ENCODE data around the gene TMEM170B. TPM values are rescaled to one million over a fixed set of nuclear protein-coding genes. Genes with fewer than 3 reads are reported as not detected.

Gene TMEM170B
- total and polyA plus RNA-seq, 12 donors = 1.1 to 7.5 (median 4.6) TPM

DNA sequence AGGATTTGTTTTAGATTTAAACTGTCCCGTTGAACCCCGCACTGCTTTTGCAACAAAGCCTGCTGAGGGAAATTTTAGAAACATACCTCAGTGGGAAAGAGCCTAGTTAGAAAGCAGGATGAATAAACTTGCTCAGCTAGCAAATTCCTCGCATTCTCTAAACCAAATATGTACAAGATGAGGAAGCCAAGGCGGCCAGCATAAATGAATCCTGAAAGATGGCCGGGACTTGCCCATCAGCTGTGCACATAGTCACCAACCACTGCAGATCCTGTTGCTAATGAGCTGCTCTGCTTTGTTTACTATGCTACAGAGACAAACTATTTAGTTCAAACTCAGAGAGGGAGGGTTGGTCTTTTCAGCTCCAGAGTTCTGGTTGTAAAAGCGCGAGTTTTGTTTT lies 49.0 kb downstream of the TMEM170B start:
- Histone ChIP-seq H3K9me3 (replicated peaks in 1 of 3) (no peaks in the 10 kb centered on the region), H3K27ac (no peak overlapping the region), H3K4me1 (replicated peaks in 1 of 2) (peaks cover 0 to 8% of the 10 kb centered on the region in 2 donors), H3K27me3 (no peaks in the 10 kb centered on the region), H3K36me3 (replicated peaks in 1 of 2) (no peaks in the 10 kb centered on the region), H3K4me3 (no peak overlapping the region)
- WGBS, 4 donors = 67 to 77% (median 73%) methylated on average over 7 of the region's 7 CpGs
- TF ChIP-seq POLR2A (IDR thresholded peaks at IDR 0.05) = no peak
- TF ChIP-seq, protein P1, sequence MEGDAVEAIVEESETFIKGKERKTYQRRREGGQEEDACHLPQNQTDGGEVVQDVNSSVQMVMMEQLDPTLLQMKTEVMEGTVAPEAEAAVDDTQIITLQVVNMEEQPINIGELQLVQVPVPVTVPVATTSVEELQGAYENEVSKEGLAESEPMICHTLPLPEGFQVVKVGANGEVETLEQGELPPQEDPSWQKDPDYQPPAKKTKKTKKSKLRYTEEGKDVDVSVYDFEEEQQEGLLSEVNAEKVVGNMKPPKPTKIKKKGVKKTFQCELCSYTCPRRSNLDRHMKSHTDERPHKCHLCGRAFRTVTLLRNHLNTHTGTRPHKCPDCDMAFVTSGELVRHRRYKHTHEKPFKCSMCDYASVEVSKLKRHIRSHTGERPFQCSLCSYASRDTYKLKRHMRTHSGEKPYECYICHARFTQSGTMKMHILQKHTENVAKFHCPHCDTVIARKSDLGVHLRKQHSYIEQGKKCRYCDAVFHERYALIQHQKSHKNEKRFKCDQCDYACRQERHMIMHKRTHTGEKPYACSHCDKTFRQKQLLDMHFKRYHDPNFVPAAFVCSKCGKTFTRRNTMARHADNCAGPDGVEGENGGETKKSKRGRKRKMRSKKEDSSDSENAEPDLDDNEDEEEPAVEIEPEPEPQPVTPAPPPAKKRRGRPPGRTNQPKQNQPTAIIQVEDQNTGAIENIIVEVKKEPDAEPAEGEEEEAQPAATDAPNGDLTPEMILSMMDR (IDR thresholded peaks at IDR 0.05) = no peak
- intact Hi-C loops (cut with DNase I) = no loop called here
- no peak for DNase-seq

DNA sequence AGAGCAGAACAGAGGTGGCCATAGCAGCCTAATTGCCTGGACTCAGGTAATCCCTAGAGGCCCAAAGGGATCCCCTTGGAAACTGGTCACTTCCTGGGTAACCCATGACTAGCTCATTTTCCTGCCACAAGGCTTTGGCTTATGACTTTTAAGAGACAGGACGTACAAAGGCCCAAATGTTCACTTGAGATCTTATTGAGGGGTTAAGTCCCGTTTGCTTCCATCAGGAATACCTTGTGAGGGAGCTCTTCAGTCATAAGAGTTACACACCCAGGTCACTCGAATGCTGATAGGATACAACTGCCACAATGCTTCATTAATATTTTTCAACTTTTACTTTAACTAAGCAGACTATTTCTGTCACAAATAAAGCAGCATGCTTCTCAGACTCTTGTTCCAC lies 51.7 kb downstream of the TMEM170B start:
- H3K4me1 ChIP-seq (replicated peaks in 1 of 2) = peaks cover 0 to 8% of the 10 kb centered on the region in 2 donors
- intact Hi-C loops (cut with DNase I) = no loop called here
- H3K36me3 ChIP-seq (replicated peaks in 1 of 2) = no peaks in the 10 kb centered on the region
- no peak overlapping the region for H3K27ac ChIP-seq
- no peaks in the 10 kb centered on the region for H3K27me3 ChIP-seq
- WGBS, 4 donors = 50 to 77% (median 73%) methylated on average over 3 of the region's 3 CpGs
- no peak overlapping the region for H3K4me3 ChIP-seq
- H3K9me3 ChIP-seq (replicated peaks in 1 of 3) = no peaks in the 10 kb centered on the region
- no peak for TF ChIP-seq POLR2A (IDR thresholded peaks at IDR 0.05)
- TF ChIP-seq, protein P1 (IDR thresholded peaks at IDR 0.05) = no peak
- no peak for DNase-seq

DNA sequence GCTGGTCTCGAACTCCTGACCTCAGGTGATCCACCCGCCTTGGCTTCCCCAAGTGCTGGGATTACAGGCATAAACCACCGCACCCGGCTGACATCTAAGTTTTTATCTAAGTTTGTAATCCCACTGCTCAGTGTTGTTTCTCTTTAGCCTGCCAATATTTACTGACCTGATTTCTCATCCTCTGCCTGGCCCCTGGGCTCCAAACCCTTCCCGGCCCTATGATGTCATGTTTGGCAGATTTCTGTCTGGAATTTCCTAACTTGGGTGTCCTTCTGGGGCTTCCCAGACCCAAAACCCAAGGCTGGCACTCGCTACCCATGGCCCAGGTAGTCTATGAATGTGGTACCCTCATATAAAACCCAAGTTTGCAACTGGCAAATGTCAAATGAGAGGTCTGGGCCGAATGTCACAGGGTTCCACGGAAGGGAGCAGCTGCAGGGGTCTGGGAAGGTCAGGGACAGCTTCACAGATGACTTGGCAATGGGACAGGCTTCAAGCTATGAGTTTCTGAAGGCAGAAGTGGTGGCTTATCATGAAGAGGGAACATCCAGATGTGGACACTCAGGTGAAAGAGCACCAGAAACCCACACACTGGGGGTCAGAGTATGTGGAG lies 54.9 kb downstream of the TMEM170B start:
- no peaks in the 10 kb centered on the region for H3K36me3 ChIP-seq (replicated peaks in 1 of 2)
- no peaks in the 10 kb centered on the region for H3K4me1 ChIP-seq (replicated peaks in 1 of 2)
- 33 to 46% (median 40%) methylated on average over 8 of the region's 8 CpGs for WGBS, 4 donors
- TF ChIP-seq POLR2A (IDR thresholded peaks at IDR 0.05) = no peak
- TF ChIP-seq, protein P1 (IDR thresholded peaks at IDR 0.05) = no peak
- no peak overlapping the region for H3K27ac ChIP-seq
- no peaks in the 10 kb centered on the region for H3K9me3 ChIP-seq (replicated peaks in 1 of 3)
- intact Hi-C loops (cut with DNase I) = no loop called here
- H3K27me3 ChIP-seq = no peaks in the 10 kb centered on the region
- H3K4me3 ChIP-seq = no peak overlapping the region
- DNase-seq = peak in 4 of 7 donors; percentile 22 to 37 (median 26)

DNA sequence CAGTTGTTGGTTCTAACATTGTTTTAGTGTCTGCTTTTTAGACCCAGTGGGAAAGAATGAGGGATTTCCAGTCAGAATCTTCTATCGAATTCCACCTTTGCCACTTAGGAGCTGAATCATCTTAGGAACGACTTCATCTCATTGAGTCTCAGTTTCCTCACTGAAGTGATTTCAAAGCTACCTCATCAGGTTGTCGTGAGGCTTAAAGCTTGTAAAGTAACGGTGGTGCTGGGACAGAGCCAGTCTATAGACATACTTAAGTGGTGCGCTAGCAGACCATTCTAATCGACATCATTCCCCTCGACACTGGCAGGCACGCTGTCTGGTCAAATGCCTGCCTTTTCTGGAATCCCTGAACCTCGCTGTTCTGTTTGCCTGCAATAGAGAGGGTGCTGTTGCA lies 55.5 kb downstream of the TMEM170B start:
- WGBS, 4 donors = 91 to 94% (median 93%) methylated on average over 8 to 9 of the region's 9 CpGs
- intact Hi-C loops (cut with DNase I) = no loop called here
- H3K9me3 ChIP-seq (replicated peaks in 1 of 3) = no peaks in the 10 kb centered on the region
- H3K27me3 ChIP-seq = no peaks in the 10 kb centered on the region
- no peaks in the 10 kb centered on the region for H3K4me1 ChIP-seq (replicated peaks in 1 of 2)
- TF ChIP-seq POLR2A (IDR thresholded peaks at IDR 0.05) = no peak
- TF ChIP-seq, protein P1 (IDR thresholded peaks at IDR 0.05) = no peak
- H3K36me3 ChIP-seq (replicated peaks in 1 of 2) = no peaks in the 10 kb centered on the region
- H3K27ac ChIP-seq = no peak overlapping the region
- no peak for DNase-seq
- H3K4me3 ChIP-seq = no peak overlapping the region
